ENCODE measurements around the gene ATP8A2.

Gene ATP8A2

DNA sequence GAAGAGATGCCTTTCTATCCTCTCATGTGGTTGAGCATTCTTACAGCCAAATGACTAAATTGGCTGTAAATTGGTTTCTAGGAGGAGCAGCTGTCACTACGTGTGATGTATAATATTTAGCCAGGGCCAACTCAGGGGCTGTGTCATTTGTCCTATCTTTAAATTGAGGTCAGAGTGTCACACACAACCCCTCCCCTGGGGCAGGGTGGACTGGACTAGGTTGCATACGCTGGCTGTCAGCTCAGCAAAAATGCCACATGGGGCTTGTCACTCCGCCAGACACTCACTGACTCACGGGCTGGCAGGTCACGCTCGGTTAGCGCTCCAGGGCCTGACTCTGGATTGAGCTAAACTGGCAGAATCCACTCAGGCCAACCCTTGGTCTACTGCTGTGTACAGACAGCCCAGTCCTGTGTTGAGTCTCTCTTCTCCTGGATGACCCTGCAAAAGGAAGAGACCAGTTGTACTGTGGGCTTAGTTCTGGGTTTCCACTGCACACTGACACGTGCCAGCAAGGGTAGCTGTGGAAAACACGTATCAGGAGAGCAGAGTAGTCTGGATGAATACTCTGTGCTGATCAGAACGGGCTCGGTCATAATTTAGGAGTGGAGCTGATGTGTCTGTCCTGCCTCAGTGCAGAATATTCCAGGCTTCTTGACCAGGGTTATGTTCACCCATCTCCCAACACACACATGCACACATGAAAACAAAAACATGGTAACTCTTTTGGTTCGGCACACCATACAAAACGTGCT is 650.9 kb downstream of the ATP8A2 start:
- no peak for DNase-seq

DNA sequence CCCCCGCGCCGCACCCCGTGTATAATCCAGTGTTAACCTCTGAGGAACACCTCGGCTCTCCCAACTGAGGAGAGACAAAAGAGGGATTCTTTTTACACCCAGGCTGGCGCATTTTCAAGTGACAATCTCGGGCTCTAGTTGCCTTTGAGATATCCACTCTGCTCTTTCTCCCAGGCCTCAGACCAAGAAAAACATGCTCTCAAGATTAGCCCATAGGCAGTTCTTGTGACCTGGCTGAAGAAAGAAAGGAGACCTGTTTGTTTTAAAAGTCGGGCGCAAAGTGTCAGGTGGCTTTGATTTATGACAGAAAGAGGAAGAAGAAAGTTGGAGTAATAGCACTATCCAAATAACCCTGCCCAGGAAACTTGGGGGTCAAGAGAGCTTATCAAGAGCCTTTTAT is 652.8 kb downstream of the ATP8A2 start:
- DNase-seq: no peak

DNA sequence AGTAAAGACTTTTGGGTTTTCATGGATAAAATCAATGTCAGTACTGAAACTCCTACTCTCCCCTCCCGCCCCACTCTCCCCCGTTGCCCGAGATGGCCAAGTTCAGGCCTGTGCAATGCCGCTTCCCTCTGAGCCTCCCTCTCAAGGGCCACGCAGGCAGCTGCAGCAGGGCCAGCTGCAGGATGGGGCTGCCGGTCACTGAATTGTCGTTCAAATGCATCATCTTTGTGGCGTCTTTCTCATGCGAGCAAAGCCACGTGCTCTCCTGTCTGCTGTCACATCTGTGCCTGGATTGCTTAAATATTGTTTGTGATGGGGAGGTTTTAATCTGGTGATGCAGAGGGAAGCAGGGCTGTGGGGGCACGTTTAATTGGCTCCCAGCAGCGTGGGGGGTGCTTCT is 653.4 kb downstream of the ATP8A2 start:
- DNase-seq: no peak

DNA sequence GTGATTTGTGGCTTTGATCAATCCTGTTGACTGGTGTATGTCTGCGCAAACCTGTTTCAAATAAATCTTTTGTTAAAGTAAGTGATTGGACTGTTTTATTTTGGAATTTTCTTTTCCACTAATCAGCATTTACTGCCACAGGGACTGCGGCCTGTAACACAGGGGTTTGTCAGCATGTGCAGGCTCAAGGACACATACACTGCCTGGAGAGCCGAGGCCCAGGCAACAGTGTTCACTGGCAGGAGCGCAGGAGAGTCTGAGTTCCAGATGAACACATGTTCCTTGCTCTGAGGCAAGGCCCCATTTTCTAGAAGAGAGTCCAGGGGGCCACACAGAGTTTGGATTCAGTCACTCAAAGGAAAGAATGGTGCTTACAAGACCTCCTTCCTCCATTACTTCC is 654.0 kb downstream of the ATP8A2 start:
- DNase-seq: no peak

DNA sequence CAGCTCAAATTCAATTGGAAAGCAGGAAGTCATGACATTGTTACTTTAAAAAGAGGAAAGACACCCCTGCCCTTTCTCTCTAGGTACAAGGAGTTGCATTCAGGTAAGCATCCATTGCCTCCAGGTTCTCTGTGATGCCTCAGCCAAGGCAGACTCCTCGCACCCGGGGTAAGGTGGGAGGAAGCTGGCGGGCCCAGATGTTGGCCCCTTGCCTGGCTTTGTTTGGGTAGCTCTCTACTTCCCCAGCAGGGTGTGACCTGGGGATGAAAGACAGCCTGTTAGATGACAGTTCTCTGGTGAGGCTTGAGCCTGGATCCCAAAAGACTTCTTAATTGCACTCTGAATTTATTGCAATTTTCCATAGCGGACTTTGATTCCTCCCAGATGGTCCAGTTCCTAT is 654.4 kb downstream of the ATP8A2 start:
- no peak for DNase-seq

DNA sequence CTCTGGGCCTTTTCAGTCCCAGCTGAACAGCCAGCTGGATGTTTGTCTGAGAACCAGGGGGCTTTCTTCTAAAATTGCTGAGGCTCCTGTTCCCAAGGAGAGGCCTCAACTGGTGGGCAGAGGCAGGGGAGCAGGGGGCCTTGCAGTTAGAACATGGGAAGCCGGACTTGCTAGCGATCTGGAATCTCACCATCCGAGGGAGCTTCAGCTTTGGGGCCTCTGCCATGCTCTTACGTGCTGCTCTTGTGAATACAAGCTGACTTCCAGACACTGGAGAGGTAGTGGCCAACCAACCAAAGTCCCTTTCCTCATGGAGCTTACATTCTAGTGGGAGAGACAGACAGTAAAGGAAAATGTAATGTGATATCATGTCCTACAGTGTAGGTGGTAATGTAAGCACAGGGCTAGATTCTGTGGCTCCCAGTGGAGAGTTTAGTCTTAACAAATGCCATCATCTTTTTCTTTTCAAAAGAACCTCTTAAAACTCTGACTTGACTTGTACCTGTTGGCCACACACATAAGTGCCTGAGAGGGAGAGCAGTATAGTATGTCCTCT is 657.9 kb downstream of the ATP8A2 start:
- DNase-seq: no peak

DNA sequence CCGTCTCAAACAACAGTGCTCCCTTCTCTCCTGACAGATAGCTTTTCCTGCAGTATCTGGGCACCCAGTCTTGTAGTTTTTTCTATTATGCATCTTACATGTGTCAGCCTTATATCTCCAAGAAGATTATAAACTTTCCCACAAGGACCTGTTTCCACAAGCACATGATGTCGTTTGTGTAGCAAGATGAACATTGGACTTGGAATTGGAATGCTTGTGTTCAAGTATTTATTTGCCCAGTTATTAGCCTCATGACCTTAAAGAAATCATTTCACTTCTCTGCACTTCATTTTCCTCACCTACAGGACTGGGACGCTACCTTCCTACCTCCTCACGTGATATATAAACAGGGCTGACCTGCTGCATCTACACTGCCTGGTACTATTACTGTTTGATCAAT is 658.6 kb downstream of the ATP8A2 start:
- DNase-seq: no peak

DNA sequence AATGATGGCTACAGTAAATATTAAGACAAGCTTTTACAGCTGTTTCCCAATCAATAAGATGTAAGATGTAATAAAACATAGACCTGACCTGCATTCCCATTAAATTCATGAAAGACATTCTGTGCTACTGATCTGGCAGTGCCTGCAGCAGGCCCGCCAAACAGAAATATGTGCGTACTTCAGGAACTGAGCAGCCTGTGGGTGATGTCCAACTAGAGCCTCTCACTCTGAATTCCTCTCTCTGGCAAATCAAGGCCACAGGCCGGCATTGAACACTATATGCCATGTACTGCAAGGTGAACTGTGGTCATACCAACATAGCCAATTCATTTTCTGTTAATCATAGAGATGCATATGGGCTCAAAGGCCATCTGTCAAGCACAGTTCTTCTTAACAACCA is 662.2 kb downstream of the ATP8A2 start:
- DNase-seq: no peak

DNA sequence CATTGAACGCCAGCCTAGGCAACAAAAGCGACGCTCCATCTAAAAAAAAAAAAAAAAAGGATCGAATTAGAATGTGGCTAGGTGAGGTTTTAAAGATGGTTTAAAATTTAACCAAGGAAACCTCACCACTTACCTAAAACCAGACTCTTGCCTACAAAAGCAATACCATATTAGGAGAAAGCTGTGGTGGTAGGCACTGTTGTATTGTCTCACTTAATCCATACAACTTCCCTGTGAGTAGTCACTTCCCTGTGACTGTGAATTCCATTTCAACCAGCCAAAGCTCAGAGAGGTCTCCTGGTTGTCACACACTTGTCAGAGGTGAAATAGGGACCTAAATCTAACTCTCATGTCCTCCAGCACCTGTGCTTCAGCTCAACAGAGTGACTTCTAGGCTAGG is 664.6 kb downstream of the ATP8A2 start:
- no peak for DNase-seq

DNA sequence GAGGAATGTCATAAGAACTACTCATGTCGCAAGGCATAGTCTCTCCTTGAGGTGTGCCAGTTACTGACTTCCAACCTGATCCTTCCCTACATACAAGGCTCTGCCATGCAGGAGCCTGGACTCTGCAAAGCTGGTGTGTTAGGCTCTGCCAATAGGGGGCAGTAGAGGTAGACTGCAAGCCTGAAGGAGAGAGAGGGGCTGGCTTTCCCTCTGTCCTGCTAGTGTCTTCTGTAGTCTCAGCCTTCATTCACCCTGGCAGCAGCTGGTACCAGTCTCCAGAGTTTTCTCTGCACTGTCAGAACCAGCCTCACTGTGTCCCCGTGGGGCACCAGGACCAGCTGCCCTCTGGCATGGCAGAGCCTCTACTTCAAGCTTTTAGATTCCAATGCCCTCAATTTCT is 665.5 kb downstream of the ATP8A2 start:
- no peak for DNase-seq

DNA sequence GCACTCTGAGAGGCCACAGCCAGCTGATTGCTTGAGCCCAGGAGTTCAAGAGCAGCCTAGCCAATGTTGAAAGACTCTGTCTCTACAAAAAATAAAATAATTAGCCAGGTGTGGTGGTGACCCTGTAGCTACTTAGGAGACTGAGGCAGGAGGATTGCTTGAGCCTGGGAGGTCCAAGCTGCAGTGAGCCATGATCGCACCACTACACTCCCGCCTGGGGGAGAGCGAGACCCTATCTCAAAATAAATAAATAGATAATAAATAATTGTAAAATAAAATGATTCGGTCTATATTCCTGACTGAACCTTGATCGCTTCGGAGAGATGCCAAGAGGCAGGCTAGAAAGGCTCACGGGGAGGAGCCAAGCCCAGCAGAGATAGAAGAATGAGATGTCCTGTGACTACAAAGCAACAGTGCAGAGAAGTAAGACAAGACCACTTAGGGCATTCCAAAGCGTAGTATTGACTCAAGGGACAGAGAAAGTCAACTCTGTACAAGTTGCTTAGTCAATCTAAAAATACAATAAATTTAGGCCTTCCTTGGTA is 667.2 kb downstream of the ATP8A2 start:
- no peak for DNase-seq

DNA sequence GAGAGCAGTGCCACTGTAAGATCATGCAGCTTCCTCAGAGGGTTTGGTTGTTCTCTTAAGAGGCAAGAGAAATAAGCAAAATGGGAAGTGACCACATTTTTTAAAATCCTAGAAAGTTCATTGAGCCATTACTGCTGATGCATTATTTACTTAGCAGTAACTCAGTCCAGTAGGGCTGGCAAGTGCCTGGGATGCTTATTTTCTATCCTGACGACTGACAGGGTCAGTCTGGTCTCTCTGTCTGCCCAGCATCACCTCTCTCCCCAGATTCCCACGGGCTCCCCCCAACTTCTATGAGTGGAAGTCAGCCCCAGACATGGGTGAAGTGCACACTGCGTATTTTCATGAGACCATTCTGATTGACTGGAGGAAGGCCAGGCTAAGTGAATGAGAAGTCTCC is 669.7 kb downstream of the ATP8A2 start:
- no peak for DNase-seq

DNA sequence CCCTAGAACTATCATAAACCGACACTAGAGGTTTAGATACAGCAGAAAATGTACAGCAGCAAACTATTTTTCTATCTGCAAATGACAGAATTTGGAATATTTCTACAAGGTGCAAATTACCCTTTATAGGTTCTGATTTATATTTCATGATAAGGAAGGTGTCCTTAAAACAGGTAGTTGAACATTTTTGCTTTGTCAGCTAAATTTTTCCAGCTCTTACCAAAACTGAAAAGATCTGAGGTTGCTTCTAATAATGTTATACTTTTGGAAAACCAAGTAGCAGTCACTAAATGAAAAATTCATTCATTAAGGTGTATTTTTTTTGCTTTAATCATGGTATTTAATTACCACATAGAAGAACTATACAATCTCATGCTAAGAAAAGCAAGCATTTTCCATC is 671.0 kb downstream of the ATP8A2 start:
- DNase-seq: no peak

DNA sequence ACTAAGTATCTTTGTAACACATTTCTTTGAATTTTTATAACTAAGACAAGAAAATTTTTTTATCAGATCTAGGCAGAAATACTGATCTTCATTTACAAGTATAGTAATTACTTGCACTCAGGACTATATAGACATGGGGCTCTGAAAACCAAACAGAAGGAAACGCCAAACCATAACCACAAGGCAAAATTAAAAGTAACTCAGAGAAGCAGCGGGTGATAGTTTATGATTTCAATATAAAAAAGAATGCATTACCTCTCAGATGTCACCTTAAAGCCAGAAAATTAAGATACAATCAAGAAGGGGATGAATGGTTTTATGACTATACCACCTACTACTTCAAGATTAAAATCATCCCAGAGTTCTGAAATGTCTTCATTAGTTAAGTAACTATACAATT is 673.4 kb downstream of the ATP8A2 start:
- no peak for DNase-seq

DNA sequence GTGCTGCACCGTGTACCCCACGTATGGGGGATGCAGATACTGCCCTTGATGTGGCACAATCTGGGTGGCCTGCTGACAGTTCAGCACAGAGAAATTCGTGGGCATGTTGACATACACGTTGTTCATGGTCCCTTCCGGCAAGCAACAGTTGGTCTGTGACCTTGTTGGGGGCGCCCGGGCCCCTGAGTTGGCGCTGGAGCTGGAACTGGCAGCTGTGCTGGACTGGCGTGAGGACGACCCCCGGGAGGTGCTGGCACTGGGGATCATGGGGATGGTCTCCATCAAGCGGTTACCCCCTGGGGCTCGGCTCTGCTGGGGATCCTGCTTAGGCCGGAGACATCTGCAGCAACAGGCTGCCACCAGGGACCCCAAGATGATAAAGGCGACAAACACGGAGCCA is 674.9 kb downstream of the ATP8A2 start:
- DNase-seq: no peak

DNA sequence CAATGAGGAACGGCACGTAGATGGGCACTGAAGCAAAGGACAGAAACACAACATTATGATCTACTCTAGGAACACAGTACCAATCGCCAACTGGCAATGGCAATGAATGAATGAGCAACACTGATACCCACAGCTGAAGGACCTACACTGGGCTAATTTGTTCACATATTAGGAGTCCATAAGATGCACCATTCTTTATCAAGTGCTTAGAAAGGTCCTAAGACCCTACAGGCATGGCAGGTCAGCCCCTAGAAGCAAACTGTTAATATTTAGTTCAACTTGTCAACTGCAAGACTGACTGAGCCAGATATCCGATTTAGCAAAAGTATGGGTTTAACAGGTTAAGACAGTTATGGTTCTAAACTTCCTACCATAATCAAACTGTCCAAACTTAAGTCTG is 675.3 kb downstream of the ATP8A2 start:
- DNase-seq: no peak

DNA sequence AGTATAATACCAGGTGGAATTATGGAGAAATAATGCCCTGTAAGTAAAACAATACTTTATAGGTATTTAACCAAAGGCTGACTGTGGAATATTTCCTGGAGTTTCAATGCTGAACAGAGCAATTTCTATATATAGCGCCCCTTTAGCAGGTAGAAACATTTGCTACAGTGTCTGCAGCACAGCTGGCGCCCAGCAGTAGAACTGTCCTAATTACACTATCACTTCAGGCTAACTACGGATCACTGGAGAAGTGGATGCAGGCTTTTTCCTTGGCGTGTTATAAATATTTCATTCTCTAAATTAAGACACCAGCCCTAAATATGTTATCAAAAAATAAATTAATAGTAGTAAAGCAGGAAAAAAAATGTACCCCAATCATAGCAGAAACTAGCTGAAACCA is 677.0 kb downstream of the ATP8A2 start:
- DNase-seq: no peak

DNA sequence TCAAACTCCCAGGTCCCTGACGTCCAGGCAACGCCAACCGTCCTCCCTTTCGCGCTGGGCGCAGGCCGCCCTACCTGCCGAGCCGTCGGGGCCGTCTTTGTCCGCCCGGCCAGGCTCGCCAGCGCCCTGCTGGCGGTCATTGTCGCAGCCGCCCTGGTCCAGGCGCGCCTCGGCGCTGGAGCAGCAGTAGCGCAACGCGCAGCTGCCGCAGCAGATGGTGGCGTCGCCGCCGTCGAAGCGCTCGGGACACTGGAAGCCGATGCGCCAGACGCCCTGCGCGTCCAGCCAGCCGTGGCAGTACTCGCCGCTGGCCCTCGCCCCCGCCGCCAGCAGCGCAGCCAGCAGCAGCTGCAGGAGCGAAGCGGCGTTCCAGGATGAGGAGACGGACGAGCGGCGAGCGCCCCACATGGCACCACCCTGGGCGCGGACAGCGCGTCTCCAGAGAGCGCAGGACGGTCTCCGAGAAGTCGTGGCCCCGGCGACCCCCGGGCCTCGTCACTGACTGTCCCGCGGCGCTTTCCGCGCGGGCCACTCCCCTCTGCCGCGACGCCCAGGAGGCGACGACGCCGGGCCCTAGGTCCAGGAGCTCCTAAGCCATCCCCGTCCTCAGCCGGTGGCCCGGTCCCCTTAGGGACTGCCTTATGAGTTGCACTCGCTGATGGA is 678.9 kb downstream of the ATP8A2 start:
- DNase-seq: no peak

DNA sequence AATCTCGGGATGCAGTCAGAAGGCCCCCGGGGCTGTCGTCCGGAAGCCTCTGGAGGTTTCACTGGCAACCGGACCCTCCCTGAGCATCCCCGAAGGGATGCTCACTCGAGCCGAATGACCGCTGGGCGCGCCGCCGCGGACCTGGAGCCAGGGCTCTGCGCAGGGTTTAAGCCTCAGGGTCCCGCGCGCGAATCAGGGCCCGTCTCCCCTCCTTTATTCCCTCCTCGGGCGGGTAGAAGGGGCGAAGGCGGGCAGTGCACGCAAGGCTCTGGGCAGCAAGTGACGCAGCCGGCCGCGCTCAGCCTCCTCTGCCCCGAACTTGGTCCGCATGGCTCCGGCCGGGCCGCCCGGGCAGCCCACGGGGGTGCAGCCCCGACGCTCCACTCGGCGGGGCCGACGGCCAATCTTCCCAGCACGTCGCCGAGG is 679.5 kb downstream of the ATP8A2 start:
- no peak for DNase-seq

DNA sequence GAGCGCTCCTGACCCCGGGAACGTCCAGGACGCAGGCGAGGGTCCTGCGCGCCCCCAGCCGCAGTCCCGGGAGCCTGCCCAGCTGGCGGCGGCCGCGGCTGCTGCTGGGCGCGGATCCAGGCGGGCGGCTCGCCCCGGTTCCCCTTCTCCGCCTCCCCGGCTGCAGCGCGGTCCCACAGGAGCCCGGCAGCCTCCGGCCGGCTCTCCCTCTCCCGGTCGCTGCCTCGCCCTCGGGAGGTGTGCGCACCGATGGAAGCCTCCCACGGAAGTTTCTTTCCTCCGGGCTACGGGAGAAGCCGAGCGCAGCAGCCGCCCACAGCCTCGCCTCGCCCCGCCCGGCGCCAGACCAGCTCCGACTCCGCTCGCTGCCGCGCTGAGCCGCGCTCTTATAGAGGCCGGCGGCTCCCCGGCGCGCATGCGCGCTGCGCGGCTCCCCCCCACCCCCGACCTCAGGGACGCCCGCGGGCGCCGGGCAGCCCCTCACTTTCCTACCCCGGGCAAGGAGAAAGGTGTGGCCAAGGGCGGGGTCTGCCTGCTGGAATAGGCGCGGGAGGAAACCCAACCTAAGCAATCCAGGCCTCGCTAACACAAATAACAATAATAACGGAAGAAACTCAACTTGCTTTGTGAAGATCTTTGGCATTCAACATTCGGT is 680.0 kb downstream of the ATP8A2 start, which contains the start of gene SHISA2:
TSS of gene SHISA2 (minus strand) at position 360 of the 655 bp plus-strand sequence. CDS start 1,041 bp downstream, outside the sequence.
- DNase-seq: peak; percentile 14

DNA sequence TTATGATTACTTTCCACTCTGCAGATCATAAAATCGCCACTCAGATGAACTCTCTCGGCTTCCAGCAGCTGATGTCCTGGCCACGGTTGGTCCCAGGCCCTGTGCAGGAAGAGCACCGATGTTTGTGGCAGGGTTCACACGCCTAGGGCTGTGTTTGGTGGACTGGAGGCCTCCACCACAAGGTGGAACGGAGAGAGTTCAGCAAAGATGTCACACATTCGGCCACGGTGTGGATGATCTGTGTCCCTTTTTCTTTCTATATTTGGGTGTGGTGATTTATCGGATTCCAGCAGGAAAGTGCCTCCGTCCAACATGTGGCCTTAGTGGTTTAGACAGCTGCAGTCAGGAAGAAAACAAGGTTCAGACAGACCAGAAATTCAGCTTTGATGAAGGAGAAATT is 680.6 kb downstream of the ATP8A2 start:
- DNase-seq: no peak

DNA sequence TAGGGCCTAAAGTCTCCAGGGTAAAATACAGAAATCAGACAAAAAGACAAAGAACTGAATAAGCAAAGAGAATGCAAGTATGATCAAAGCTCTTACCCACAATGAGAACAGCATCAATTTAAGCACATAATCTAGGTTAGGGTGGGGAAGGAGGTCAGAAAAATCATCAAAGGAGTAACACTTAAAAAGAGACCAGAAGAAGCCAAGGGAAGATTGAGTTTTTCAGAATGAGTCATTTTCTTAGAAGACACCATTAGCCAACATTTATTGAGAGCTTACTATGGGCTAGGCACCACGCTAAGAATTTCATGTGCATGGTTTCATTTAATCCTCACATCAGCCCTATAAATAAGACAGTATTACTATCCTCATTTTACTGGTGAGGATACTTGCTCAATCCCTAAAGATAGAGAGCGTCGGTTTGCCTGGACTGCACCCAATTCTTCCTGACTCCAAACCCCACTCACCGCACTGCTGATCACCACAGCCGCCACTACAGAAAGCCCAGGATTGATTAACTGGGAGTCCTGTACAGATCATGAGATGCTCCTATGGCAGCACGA is 681.7 kb downstream of the ATP8A2 start:
- DNase-seq: no peak

DNA sequence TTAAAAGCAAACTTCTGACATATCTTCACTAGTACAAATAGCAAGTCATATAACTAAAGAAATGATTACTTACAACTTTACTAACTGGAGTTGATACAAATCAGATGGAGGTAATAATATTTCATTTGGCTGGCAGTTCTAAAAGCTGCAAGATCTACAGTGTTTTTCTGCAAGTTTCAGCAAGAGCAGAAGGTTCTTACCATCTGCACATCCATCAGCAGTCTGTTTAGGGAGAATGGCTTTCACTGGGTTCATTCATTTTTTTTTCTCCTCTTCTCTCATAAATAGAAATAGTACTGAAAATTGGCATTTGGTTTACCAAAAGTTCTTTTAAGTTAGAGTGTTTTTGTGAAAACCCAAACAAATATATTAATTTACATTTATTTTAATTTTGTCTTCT is 683.1 kb downstream of the ATP8A2 start:
- DNase-seq: no peak

Data from stimulated activated CD4-positive, alpha-beta T cell treated with anti-CD3 and anti-CD28 coated beads, Interleukin-4, amount 100 ng/mL, for 24 hours (primary cell).